Thoracic aorta (tissue), 2 donors: ENCODE measurements around the gene HOXA4. TPM values are rescaled to one million over a fixed set of nuclear protein-coding genes. Genes with fewer than 3 reads are reported as not detected.

Source experiments
- ATAC-seq: fragments of 150-250 bp; one replicate; pipeline ENCODE4 v1.8.0; 2017; ENCODE audit warnings: low read depth; ENCODE audit not compliant: insufficient number of reproducible peaks, low FRiP score
- DNase-seq: peaks from one replicate; pipeline ENCODE4 v3.0.0-alpha.2; 2020; ENCODE audit warnings: low spot score
- H3K27ac ChIP-seq, 2 donors: fragments of 200-600 bp; sonication (generic); 1 replicate in 1 of 2; 2 replicates in 1 of 2; pipeline ENCODE4 v1.5.1; 2016; ENCODE audit warnings: mild to moderate bottlenecking in 2 of 2, moderate library complexity in 2 of 2
- H3K27me3 ChIP-seq: fragments of 200-600 bp; sonication (generic); replicated peaks from 2 replicates; pipeline ENCODE4 v1.6.0; 2016; ENCODE audit warnings: mild to moderate bottlenecking; ENCODE audit not compliant: insufficient read depth
- H3K36me3 ChIP-seq: fragments of 200-600 bp; sonication (generic); one replicate; pipeline ENCODE4 v1.5.1; 2016
- H3K4me1 ChIP-seq, 2 donors: fragments of 200-600 bp; sonication (generic); 1 replicate in 1 of 2; 2 replicates in 1 of 2; pipeline versions ENCODE4 v1.5.1 to v1.6.0; 2016; ENCODE audit warnings: low read depth in 2 of 2, mild to moderate bottlenecking in 1 of 2; ENCODE audit not compliant: control insufficient read depth in 1 of 2
- H3K4me3 ChIP-seq: fragments of 200-600 bp; sonication (generic); 2 replicates; pipeline ENCODE4 v1.5.1; 2016; ENCODE audit warnings: mild to moderate bottlenecking
- H3K9me3 ChIP-seq: fragments of 200-600 bp; sonication (generic); 2 replicates; pipeline ENCODE4 v1.5.1; 2016
- total RNA-seq, 2 donors: library from RNA; depleted of rRNA; stranded (reverse); fragments of >200 nt; gene quantifications; one replicate each; pipeline versions ENCODE4 v1.1.0 to v1.2.3, GENCODE V29; 2016
- TF ChIP-seq, protein P1 (sequence below): fragments of 200-600 bp; sonication (generic); IDR thresholded peaks from one replicate; pipeline ENCODE4 v1.5.1; 2019; ENCODE audit warnings: antibody characterized with exemption

The HOXA4 gene
- total RNA-seq, 2 donors from 2014 or later: 3.7 to 6.1 TPM

DNA sequence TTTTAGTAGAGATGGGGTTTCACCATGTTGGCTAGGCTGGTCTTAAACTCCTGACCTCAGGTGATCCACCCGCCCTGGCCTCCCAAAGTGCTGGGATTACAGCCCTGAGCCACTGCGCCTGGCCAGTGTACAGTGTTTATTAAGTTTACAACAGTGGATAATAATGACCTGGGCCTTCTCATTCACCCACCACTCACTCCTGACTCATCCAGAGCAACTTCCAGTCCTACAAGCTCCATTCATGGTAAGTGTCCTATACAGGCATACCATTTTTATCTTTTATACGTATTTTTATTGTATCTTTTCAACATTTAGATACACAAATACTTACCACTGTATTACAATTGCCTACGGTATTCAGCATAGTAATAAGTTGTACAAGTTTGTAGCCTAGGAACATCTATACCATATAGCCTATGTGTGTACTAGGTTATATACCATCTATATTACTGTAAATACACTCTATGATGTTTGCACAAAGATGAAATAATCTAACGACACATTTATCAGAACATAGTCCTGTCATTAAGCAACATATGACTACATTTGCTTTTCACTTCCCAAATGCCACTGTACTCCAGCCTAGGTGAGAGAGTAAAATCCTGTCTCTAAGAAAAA is 51.8 kb downstream of the HOXA4 start:
- no peak overlapping the region for H3K27ac ChIP-seq
- no peak for DNase-seq
- TF ChIP-seq, protein P1, sequence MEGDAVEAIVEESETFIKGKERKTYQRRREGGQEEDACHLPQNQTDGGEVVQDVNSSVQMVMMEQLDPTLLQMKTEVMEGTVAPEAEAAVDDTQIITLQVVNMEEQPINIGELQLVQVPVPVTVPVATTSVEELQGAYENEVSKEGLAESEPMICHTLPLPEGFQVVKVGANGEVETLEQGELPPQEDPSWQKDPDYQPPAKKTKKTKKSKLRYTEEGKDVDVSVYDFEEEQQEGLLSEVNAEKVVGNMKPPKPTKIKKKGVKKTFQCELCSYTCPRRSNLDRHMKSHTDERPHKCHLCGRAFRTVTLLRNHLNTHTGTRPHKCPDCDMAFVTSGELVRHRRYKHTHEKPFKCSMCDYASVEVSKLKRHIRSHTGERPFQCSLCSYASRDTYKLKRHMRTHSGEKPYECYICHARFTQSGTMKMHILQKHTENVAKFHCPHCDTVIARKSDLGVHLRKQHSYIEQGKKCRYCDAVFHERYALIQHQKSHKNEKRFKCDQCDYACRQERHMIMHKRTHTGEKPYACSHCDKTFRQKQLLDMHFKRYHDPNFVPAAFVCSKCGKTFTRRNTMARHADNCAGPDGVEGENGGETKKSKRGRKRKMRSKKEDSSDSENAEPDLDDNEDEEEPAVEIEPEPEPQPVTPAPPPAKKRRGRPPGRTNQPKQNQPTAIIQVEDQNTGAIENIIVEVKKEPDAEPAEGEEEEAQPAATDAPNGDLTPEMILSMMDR: no peak
- no peak overlapping the region for H3K4me3 ChIP-seq
- H3K9me3 ChIP-seq: no peaks in the 10 kb centered on the region
- no peaks in the 10 kb centered on the region for H3K27me3 ChIP-seq
- no peaks in the 10 kb centered on the region for H3K4me1 ChIP-seq
- H3K36me3 ChIP-seq: no peaks in the 10 kb centered on the region
- no peak for ATAC-seq

Other genes starting within 250 kb of the HOXA4 start
- 1 to 10 TPM in 1 of 2 donors, not detected in 1; 3.1 TPM for gene HOXA1, start 34.8 kb downstream of the HOXA4 start, total RNA-seq
- 1 to 10 TPM; 3.4 to 4.6 TPM for gene HOXA2, start 28.1 kb downstream of the HOXA4 start, total RNA-seq
- 1 to 10 TPM in 1 of 2 donors, under 1 TPM in 1; 0.35 to 1.2 TPM for gene HOXA5, start 12.9 kb upstream of the HOXA4 start, total RNA-seq
- gene HOXA6, start 17.0 kb upstream of the HOXA4 start, total RNA-seq: not detected
- 10 to 100 TPM in 1 of 2 donors, 1 to 10 TPM in 1; 6.5 to 29.3 TPM for gene HOXA3, start 21.8 kb upstream of the HOXA4 start, total RNA-seq
- under 1 TPM; 0.28 to 0.54 TPM for gene HOXA7, start 25.9 kb upstream of the HOXA4 start, total RNA-seq
- not detected for gene HOXA9, start 34.8 kb upstream of the HOXA4 start, total RNA-seq
- gene HOXA10, start 43.6 kb upstream of the HOXA4 start, total RNA-seq: under 1 TPM in 1 of 2 donors, not detected in 1; 0.81 TPM
- 1 to 10 TPM in 1 of 2 donors, under 1 TPM in 1; 0.28 to 3.7 TPM for gene HOXA11, start 54.5 kb upstream of the HOXA4 start, total RNA-seq
- under 1 TPM in 1 of 2 donors, not detected in 1; 0.14 TPM for gene HOXA13, start 69.3 kb upstream of the HOXA4 start, total RNA-seq
- not detected for gene EVX1, start 112.0 kb upstream of the HOXA4 start, total RNA-seq